Caco-2 (cell line): ENCODE measurements around the gene ITPR3. TPM values are rescaled to one million over a fixed set of nuclear protein-coding genes. Genes with fewer than 3 reads are reported as not detected.
"Not testable (repeated sequence)": the region's sequence is repeated elsewhere in the genome, so short reads cannot be mapped to it uniquely, and the experiment has no call there.

Source experiments
- BruUV-seq: library from RNA; stranded (reverse); fragments of 400-500 nt; replicated peaks from 2 replicates; lab custom pipeline; 2021; lab: Mats Ljungman, UMichigan
- CTCF ChIA-PET: fragments of 300-600 bp; sonication (Branson Sonifier 250); formaldehyde crosslinking; loops from one replicate; lab custom pipeline; 2022; ENCODE audit warnings: antibody characterized with exemption; lab: Charles Lee
- POLR2A ChIA-PET: fragments of 300-600 bp; sonication (Branson Sonifier 250); formaldehyde crosslinking; loops from one replicate; lab custom pipeline; 2022; ENCODE audit warnings: antibody characterized with exemption; lab: Charles Lee
- DNase-seq, 2 experiments: peaks; one replicate each; pipeline versions ENCODE4 v3.0.0 to v3.0.0-alpha.2; 2020 to 2022
- H3K27me3 ChIP-seq: replicated peaks from 2 replicates; pipeline ENCODE4 v1.6.0; 2011; ENCODE audit warnings: low read length; ENCODE audit not compliant: control insufficient read depth, insufficient read depth
- H3K36me3 ChIP-seq: 2 replicates; pipeline ENCODE4 v1.5.1; 2011; ENCODE audit warnings: low read length; ENCODE audit not compliant: control insufficient read depth, insufficient read depth
- H3K4me1 ChIP-seq: fragments of 250-450 bp; sonication (Bioruptor Pico); 2 replicates; pipeline ENCODE4 v1.5.1; 2020; ENCODE audit warnings: mild to moderate bottlenecking
- H3K4me3 ChIP-seq: 2 replicates; pipeline ENCODE4 v1.5.1; 2011; ENCODE audit warnings: low read depth, mild to moderate bottlenecking, control low read depth, low read length
- H3K9me3 ChIP-seq: fragments of 250-450 bp; sonication (Bioruptor Pico); 2 replicates; pipeline ENCODE4 v1.5.1; 2020; ENCODE audit warnings: mild to moderate bottlenecking, moderate library complexity
- H3K27ac Mint-ChIP-seq: one replicate; pipeline ENCODE4 v1.8.0; 2022; ENCODE audit warnings: mixed read lengths; ENCODE audit not compliant: unreplicated experiment
- H3K27me3 Mint-ChIP-seq: one replicate; pipeline ENCODE4 v1.8.0; 2022; ENCODE audit warnings: mixed read lengths; ENCODE audit not compliant: insufficient read depth, unreplicated experiment
- H3K36me3 Mint-ChIP-seq: one replicate; pipeline ENCODE4 v1.8.0; 2022; ENCODE audit warnings: mild to moderate bottlenecking, mixed read lengths; ENCODE audit not compliant: insufficient read depth, unreplicated experiment
- H3K4me1 Mint-ChIP-seq: one replicate; pipeline ENCODE4 v1.8.0; 2022; ENCODE audit warnings: low read depth, mixed read lengths; ENCODE audit not compliant: unreplicated experiment
- H3K4me3 Mint-ChIP-seq: one replicate; pipeline ENCODE4 v1.8.0; 2022; ENCODE audit warnings: mild to moderate bottlenecking, moderate library complexity, mixed read lengths; ENCODE audit not compliant: unreplicated experiment
- H3K9me3 Mint-ChIP-seq: one replicate; pipeline ENCODE4 v1.8.0; 2022; ENCODE audit warnings: mixed read lengths; ENCODE audit not compliant: unreplicated experiment
- CTCF ChIP-seq, 2 experiments: fragments of 200-600 bp in 1 of 2; IDR thresholded peaks; 1 replicate in 1 of 2; 2 replicates in 1 of 2; pipeline versions ENCODE4 v1.5.1 to v1.8.0; 2011 to 2022; ENCODE audit warnings: antibody characterized with exemption in 1 of 2, control low read depth in 1 of 2, inconsistent platforms in 1 of 2, low read depth in 1 of 2, low read length in 1 of 2, mild to moderate bottlenecking in 1 of 2, moderate library complexity in 1 of 2; ENCODE audit not compliant: insufficient read depth in 1 of 2, severe bottlenecking in 1 of 2, unreplicated experiment in 1 of 2
- intact Hi-C: fragments of 100-400 bp; cut with micrococcal nuclease; formaldehyde crosslinking; loops from one replicate; pipeline ENCODE4 v1.10.0; 2022; ENCODE audit not compliant: unreplicated experiment
- total RNA-seq: library from RNA; stranded (reverse); gene quantifications from 2 replicates; pipeline ENCODE4 v1.2.3, GENCODE V29; 2022

The ITPR3 gene
- total RNA-seq, 1 experiment from 2014 or later = 42.1 TPM

GRCh38 chr6:33593414-33593727, 27.8 kb upstream of the ITPR3 start:
- H3K27me3 Mint-ChIP-seq = no peaks in the 10 kb centered on the region
- no peak overlapping the region for H3K4me3 Mint-ChIP-seq
- no peaks in the 10 kb centered on the region for H3K36me3 Mint-ChIP-seq
- no peak for TF ChIP-seq CTCF (IDR thresholded peaks at IDR 0.05; ENCODE audit: insufficient read depth in 1 of 2, low read depth in 1 of 2, low read length in 1 of 2, severe bottlenecking in 1 of 2, unreplicated experiment in 1 of 2)
- POLR2A ChIA-PET = no interaction called here
- Histone ChIP-seq H3K36me3 (no peaks in the 10 kb centered on the region; the same call in 1 of the 2 replicates), H3K27me3 (no peaks in the 10 kb centered on the region), H3K4me3 (no peak overlapping the region), H3K9me3 (no peaks in the 10 kb centered on the region), H3K4me1 (peaks cover 24% of the 10 kb centered on the region)
- CTCF ChIA-PET = no interaction called here
- no peak overlapping the region for H3K27ac Mint-ChIP-seq
- H3K9me3 Mint-ChIP-seq = no peaks in the 10 kb centered on the region
- no peak for DNase-seq
- intact Hi-C loops = no loop called here
- peaks cover 19% of the 10 kb centered on the region for H3K4me1 Mint-ChIP-seq
- no TSS peak for BruUV-seq

GRCh38 chr6:33595001-33595846, 25.9 kb upstream of the ITPR3 start:
- POLR2A ChIA-PET = no interaction called here
- CTCF ChIA-PET = no interaction called here

GRCh38 chr6:33596894-33597293, 24.2 kb upstream of the ITPR3 start:
- POLR2A ChIA-PET, H3K27me3 ChIP-seq, H3K36me3 ChIP-seq, H3K9me3 Mint-ChIP-seq, H3K27me3 Mint-ChIP-seq, DNase-seq, H3K4me3 Mint-ChIP-seq, H3K4me3 ChIP-seq, CTCF ChIA-PET, intact Hi-C loops, H3K4me1 ChIP-seq, BruUV-seq, H3K9me3 ChIP-seq, H3K4me1 Mint-ChIP-seq, H3K36me3 Mint-ChIP-seq, H3K27ac Mint-ChIP-seq: not testable (repeated sequence)

More at GRCh38 chr6:33595001-33595846, 25.9 kb upstream of the ITPR3 start:
- no peaks in the 10 kb centered on the region for H3K9me3 ChIP-seq
- peaks cover 19% of the 10 kb centered on the region for H3K4me1 Mint-ChIP-seq
- no peaks in the 10 kb centered on the region for H3K27me3 Mint-ChIP-seq
- no peak for TF ChIP-seq CTCF (IDR thresholded peaks at IDR 0.05; ENCODE audit: insufficient read depth in 1 of 2, low read depth in 1 of 2, low read length in 1 of 2, severe bottlenecking in 1 of 2, unreplicated experiment in 1 of 2)
- peak overlapping the region; percentile 14 for H3K27ac Mint-ChIP-seq
- peaks cover 13% of the 10 kb centered on the region for H3K4me1 ChIP-seq
- no peak overlapping the region for H3K4me3 ChIP-seq
- no peaks in the 10 kb centered on the region; the same call in 1 of the 2 replicates for H3K36me3 ChIP-seq
- BruUV-seq = no TSS peak
- intact Hi-C loops = no loop called here
- H3K36me3 Mint-ChIP-seq = no peaks in the 10 kb centered on the region
- H3K9me3 Mint-ChIP-seq = no peaks in the 10 kb centered on the region
- no peak for DNase-seq
- H3K27me3 ChIP-seq = no peaks in the 10 kb centered on the region
- H3K4me3 Mint-ChIP-seq = no peak overlapping the region
